ENCODE results near the gene DUSP22. TPM values are rescaled to one million over a fixed set of nuclear protein-coding genes. Genes with fewer than 3 reads are reported as not detected.

Gene DUSP22
- total RNA-seq, 6 donors from 2014 or later = 49.9 to 108 (median 63.8) TPM

DNA sequence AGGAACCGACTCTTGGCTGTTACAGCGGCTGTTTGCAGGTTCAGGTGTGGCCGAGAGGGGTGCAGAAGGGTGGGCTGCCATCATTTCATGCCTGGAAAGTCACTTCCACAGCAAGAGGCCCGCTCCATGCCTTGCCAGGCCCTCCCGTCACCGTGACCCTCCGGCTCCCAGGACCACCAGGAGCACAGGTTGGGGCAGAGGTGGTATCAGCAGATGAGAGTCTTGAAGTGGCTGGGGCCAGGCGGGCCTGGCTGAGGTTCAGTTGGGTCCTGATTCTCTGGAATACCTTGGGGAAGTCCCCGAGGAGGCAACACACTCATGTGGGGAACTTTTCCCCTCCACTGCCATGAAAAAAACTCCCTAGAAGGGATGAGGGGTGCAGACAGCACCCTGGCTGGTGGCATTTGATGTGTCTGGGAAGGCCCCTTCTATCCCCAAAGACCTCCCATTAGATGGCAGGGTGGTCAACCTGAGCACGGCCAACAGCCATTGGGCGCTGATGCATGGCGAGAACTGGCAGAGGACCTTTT is 65.0 kb downstream of the DUSP22 start:
- no peaks in the 10 kb centered on the region for H3K27me3 ChIP-seq
- WGBS, 2 donors = 88 to 90% methylated on average over 12 of the region's 12 CpGs
- TF ChIP-seq CTCF (IDR thresholded peaks at IDR 0.05) = no peak
- no peak for TF ChIP-seq POLR2AphosphoS5 (IDR thresholded peaks at IDR 0.05)
- no peak for TF ChIP-seq EP300 (IDR thresholded peaks at IDR 0.05)
- no peak for TF ChIP-seq POLR2A (IDR thresholded peaks at IDR 0.05)
- peak in 1 of 2 donors; percentile 84 for DNase-seq
- no peaks in the 10 kb centered on the region for H3K9me3 ChIP-seq
- H3K4me1 ChIP-seq = no peaks in the 10 kb centered on the region
- H3K27ac ChIP-seq = no peak overlapping the region
- H3K4me3 ChIP-seq = no peak overlapping the region
- ATAC-seq (ENCODE audit: low FRiP score in 2 of 2) = no peak
- peaks cover 0 to 6% (median 0%) of the 10 kb centered on the region in 4 donors for H3K36me3 ChIP-seq

DNA sequence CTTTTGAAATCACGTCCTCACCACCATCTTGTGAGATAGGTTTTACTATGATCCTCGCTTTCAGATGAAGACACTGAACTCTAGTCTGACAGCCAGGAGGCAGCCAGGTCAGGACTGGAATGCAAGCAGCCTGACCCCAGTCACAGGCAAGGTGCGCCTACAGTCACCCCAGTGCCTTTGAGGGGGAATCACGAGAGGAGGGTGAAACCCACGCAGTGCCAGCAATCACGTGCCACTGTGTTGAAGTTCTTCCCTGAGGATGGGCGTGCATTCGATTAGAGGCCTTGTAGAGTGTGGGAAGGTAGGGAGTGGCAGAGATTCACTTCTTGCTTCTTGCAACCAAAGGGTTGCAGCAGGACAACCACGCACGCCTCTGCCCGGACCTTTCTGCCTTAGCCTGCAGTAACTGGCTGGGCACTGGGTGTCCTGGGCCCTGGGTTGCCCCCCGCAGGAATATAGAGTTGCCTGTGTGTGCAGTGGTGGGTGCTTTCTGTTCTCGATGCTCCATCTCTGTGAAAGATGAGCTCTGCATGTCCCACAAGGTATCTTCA is 65.6 kb downstream of the DUSP22 start:
- no peak for ATAC-seq (ENCODE audit: low FRiP score in 2 of 2)
- peaks cover 0 to 4% (median 0%) of the 10 kb centered on the region in 4 donors for H3K36me3 ChIP-seq
- no peak overlapping the region for H3K4me3 ChIP-seq
- no peaks in the 10 kb centered on the region for H3K4me1 ChIP-seq
- peaks cover 0 to 3% (median 0%) of the 10 kb centered on the region in 4 donors for H3K9me3 ChIP-seq
- 84 to 85% methylated on average over 13 of the region's 13 CpGs for WGBS, 2 donors
- H3K27me3 ChIP-seq = no peaks in the 10 kb centered on the region
- H3K27ac ChIP-seq = no peak overlapping the region
- DNase-seq = no peak
- TF ChIP-seq CTCF (IDR thresholded peaks at IDR 0.05) = no peak
- no peak for TF ChIP-seq POLR2A (IDR thresholded peaks at IDR 0.05)
- no peak for TF ChIP-seq POLR2AphosphoS5 (IDR thresholded peaks at IDR 0.05)
- TF ChIP-seq EP300 (IDR thresholded peaks at IDR 0.05) = no peak

GRCh38 chr6:358432-358831 is 66.1 kb downstream of the DUSP22 start:
- H3K4me3 ChIP-seq = no peak overlapping the region
- WGBS, 2 donors = 67 to 83% methylated on average over 4 of the region's 4 CpGs
- peaks cover 0 to 3% (median 0%) of the 10 kb centered on the region in 4 donors for H3K9me3 ChIP-seq
- peak in 1 of 2 donors; percentile 27 for ATAC-seq (ENCODE audit: low FRiP score in 2 of 2)
- no peak for TF ChIP-seq POLR2AphosphoS5 (IDR thresholded peaks at IDR 0.05)
- TF ChIP-seq POLR2A (IDR thresholded peaks at IDR 0.05) = no peak
- TF ChIP-seq CTCF (IDR thresholded peaks at IDR 0.05) = no peak
- no peak for TF ChIP-seq EP300 (IDR thresholded peaks at IDR 0.05)
- DNase-seq = peak in 1 of 2 donors; percentile 85
- H3K4me1 ChIP-seq = no peaks in the 10 kb centered on the region
- H3K27me3 ChIP-seq = no peaks in the 10 kb centered on the region
- no peaks in the 10 kb centered on the region for H3K36me3 ChIP-seq
- H3K27ac ChIP-seq = no peak overlapping the region

DNA sequence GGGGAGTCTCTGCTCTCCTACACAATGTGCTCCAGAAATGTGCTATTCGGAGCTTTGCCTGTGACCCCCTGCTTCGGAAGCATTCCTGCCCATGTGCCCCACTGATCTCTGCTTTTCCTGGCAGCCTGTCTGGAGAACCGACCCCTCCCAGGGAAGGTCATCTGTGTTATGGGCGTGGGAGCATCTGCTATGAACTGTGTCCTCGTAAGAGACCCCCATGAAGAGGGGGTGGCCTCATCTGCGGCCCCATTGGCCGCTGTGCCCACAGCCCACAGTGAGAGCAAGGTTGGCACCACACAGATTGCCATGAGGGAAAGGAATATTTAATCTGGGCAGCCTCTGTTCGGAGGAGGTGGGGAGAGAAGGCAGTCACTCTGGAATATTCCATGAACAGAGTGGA is 66.6 kb downstream of the DUSP22 start:
- Histone ChIP-seq H3K4me3 (no peak overlapping the region), H3K27ac (no peak overlapping the region), H3K27me3 (no peaks in the 10 kb centered on the region), H3K4me1 (no peaks in the 10 kb centered on the region), H3K36me3 (no peaks in the 10 kb centered on the region), H3K9me3 (peaks cover 0 to 5% (median 0%) of the 10 kb centered on the region in 4 donors)
- whole genome bisulfite sequencing, 2 donors = 75 to 90% methylated on average over 8 of the region's 8 CpGs
- ATAC-seq (ENCODE audit: low FRiP score in 2 of 2) (no peak), DNase-seq (peak in 1 of 2 donors; percentile 74)
- TF ChIP-seq CTCF (IDR thresholded peaks at IDR 0.05) (no peak), POLR2AphosphoS5 (IDR thresholded peaks at IDR 0.05) (no peak), EP300 (IDR thresholded peaks at IDR 0.05) (no peak), POLR2A (IDR thresholded peaks at IDR 0.05) (no peak)

All from upper lobe of left lung (tissue), 6 donors.